ENCODE results near the gene ANKRD63. TPM values are rescaled to one million over a fixed set of nuclear protein-coding genes. Genes with fewer than 3 reads are reported as not detected.
A peak's percentile ranks its signal among the peaks of the same experiment; 100 is the strongest.

The ANKRD63 gene
- total RNA-seq, 2 donors from 2014 or later: not detected

GRCh38 chr15:40310001-40310959 lies 27.4 kb upstream of the ANKRD63 start:
- H3K4me1 ChIP-seq: peaks cover 23% of the 10 kb centered on the region
- H3K27me3 ChIP-seq: no peaks in the 10 kb centered on the region
- TF ChIP-seq POLR2A (IDR thresholded peaks at IDR 0.05) (no peak), CTCF (IDR thresholded peaks at IDR 0.05) (peak; percentile 23 to 80 (median 50))
- no peak overlapping the region for H3K4me3 ChIP-seq
- intact Hi-C loops (cut with DNase I): no loop called here
- ATAC-seq: peak; percentile 43
- H3K27ac ChIP-seq: no peak overlapping the region
- no peaks in the 10 kb centered on the region for H3K9me3 ChIP-seq
- peak; percentile 45 to 68 (median 55) for DNase-seq
- no peaks in the 10 kb centered on the region for H3K36me3 ChIP-seq (replicated peaks in 1 of 2; ENCODE audit: insufficient read depth in 1 of 2, low read depth in 2 of 2)
- WGBS, 2 donors: 21 to 34% methylated on average over 3 to 4 of the region's 4 CpGs

DNA sequence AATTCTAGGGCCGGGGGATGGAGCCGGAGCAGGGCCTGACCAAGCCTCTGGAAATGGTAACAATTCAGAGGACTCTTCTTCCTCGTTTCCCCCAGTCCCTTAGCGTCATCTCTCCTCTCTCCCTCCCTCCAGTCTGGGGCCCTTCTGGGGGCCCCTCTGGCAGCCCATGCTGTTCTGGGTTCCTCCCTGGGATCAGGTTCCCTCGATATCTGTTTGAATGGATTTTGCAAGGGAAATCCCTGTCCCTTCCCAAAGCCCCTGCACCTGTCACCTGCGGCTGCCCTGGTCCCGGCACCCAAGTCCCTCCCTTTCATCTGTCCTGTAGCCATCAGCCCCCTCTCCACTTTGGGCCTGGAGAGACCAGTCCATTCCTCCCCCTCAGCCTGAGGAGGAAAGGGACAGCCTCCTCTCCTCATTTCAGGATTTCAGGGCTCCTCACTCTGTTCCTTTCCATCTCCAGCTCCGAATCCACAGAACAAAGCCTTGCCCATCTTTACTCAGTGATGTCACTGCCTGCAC lies 26.5 kb upstream of the ANKRD63 start:
- no peak for TF ChIP-seq POLR2A (IDR thresholded peaks at IDR 0.05)
- TF ChIP-seq CTCF (IDR thresholded peaks at IDR 0.05): no peak
- Histone ChIP-seq H3K4me1 (peaks cover 22% of the 10 kb centered on the region), H3K4me3 (no peak overlapping the region), H3K36me3 (replicated peaks in 1 of 2; ENCODE audit: insufficient read depth in 1 of 2, low read depth in 2 of 2) (no peaks in the 10 kb centered on the region), H3K27ac (no peak overlapping the region), H3K9me3 (no peaks in the 10 kb centered on the region), H3K27me3 (no peaks in the 10 kb centered on the region)
- WGBS, 2 donors: 78 to 90% methylated on average over 8 of the region's 8 CpGs
- no peak for DNase-seq
- no peak for ATAC-seq
- intact Hi-C loops (cut with DNase I): no loop called here

GRCh38 chr15:40307421-40308211 lies 24.8 kb upstream of the ANKRD63 start, which contains the start of gene PLCB2:
PLCB2 (minus strand) TSS chr15:40307935; CDS start chr15:40307672, 263 bp downstream.
- ATAC-seq (no peak), DNase-seq (peak in 1 of 4 donors; percentile 50)
- peaks cover 4% of the 10 kb centered on the region for H3K4me1 ChIP-seq
- TF ChIP-seq CTCF (IDR thresholded peaks at IDR 0.05): no peak
- TF ChIP-seq POLR2A (IDR thresholded peaks at IDR 0.05): peak in 1 of 3 donors; percentile 43
- intact Hi-C loops (cut with DNase I): no loop called here
- no peaks in the 10 kb centered on the region for H3K36me3 ChIP-seq (replicated peaks in 1 of 2; ENCODE audit: insufficient read depth in 1 of 2, low read depth in 2 of 2)
- no peaks in the 10 kb centered on the region for H3K9me3 ChIP-seq
- no peaks in the 10 kb centered on the region for H3K27me3 ChIP-seq
- peak within 1 kb of the TSS in 1 of 4 donors; percentile 62 for H3K27ac ChIP-seq
- no peak within 1 kb of the TSS for H3K4me3 ChIP-seq
- 70 to 78% methylated on average over 7 to 15 of the region's 15 CpGs for WGBS, 2 donors

- 72 to 92% methylated on average over 6 to 7 of the region's 7 CpGs for WGBS, 2 donors
- DNase-seq (no peak), ATAC-seq (no peak)
- TF ChIP-seq POLR2A (IDR thresholded peaks at IDR 0.05): no peak
- no peak for TF ChIP-seq CTCF (IDR thresholded peaks at IDR 0.05)
- no peaks in the 10 kb centered on the region for H3K9me3 ChIP-seq
- no peak overlapping the region for H3K4me3 ChIP-seq
- intact Hi-C loops (cut with DNase I): no loop called here
- no peaks in the 10 kb centered on the region for H3K27me3 ChIP-seq
- no peaks in the 10 kb centered on the region for H3K36me3 ChIP-seq (replicated peaks in 1 of 2; ENCODE audit: insufficient read depth in 1 of 2, low read depth in 2 of 2)
- H3K4me1 ChIP-seq: no peaks in the 10 kb centered on the region
- H3K27ac ChIP-seq: no peak overlapping the region
Measured at GRCh38 chr15:40306908-40307307, 24.0 kb upstream of the ANKRD63 start.
